Measurements from ENCODE around the gene GMDS. TPM values are rescaled to one million over a fixed set of nuclear protein-coding genes. Genes with fewer than 3 reads are reported as not detected.

GMDS gene
- total RNA-seq, 2 experiments from 2014 or later: 31.1 to 35.9 TPM

DNA sequence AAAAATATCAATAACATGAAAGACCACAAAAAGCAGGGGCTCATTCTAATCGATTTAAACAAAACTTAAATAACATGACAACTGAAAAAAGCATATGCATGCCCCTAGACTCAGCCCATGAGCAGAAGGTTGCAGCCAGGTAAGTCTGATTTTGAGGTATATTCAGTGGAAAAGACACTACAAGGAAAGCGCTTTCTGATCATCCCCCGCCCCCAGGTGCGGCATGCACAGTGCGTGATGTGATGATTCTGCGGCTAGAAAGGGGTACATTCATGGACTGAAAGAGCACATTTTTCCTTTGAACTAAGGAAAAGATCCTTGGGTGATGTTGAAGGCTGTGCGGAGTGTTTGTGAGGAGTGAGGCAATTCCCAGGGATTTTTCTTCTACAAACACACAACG is 652.6 kb downstream of the GMDS start:
- ChIA-PET POLR2A (no interaction called here), CTCF (interaction anchor here (0.7 to 0.9 kb wide), 3 partner anchors 21 to 1042 kb away, joined by 3 to 8 read pairs (median 4); no protein-coding TSS in a partner anchor)
- H3K27ac Mint-ChIP-seq: no peak overlapping the region
- no peaks in the 10 kb centered on the region for H3K36me3 Mint-ChIP-seq (ENCODE audit: low read depth)
- H3K4me3 Mint-ChIP-seq: no peak overlapping the region
- DNase-seq: no peak
- H3K4me1 Mint-ChIP-seq: peaks cover 8% of the 10 kb centered on the region
- H3K27me3 Mint-ChIP-seq: peaks cover 39% of the 10 kb centered on the region
- H3K9me3 Mint-ChIP-seq: no peaks in the 10 kb centered on the region

DNA sequence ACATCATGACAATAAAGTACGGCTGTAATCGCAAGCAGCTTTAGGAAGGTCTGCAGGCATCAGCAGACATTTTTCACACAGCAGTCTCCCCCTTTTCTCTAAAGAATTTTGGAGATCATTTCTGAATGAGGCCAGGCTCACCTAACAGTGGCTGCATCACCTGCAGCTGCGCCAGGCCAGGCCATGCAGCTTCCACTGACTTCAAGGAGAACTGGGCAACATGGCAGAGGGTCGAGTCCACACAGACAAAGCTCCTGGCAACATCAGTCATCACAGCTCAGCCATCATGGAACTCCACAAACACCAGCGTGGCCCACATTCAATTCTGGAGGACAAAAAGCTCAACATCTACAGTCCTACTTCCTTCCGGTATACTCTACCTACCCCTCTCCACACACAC is 653.5 kb downstream of the GMDS start:
- Mint-ChIP-seq H3K4me1 (peaks cover 8% of the 10 kb centered on the region), H3K9me3 (no peaks in the 10 kb centered on the region), H3K4me3 (no peak overlapping the region), H3K36me3 (ENCODE audit: low read depth) (no peaks in the 10 kb centered on the region), H3K27ac (no peak overlapping the region), H3K27me3 (peaks cover 32% of the 10 kb centered on the region)
- POLR2A ChIA-PET: no interaction called here
- DNase-seq: no peak
- CTCF ChIA-PET: interaction anchor here (0.7 to 0.9 kb wide), 4 partner anchors 13 to 1043 kb away, joined by 3 to 8 read pairs (median 4); no protein-coding TSS in a partner anchor

DNA sequence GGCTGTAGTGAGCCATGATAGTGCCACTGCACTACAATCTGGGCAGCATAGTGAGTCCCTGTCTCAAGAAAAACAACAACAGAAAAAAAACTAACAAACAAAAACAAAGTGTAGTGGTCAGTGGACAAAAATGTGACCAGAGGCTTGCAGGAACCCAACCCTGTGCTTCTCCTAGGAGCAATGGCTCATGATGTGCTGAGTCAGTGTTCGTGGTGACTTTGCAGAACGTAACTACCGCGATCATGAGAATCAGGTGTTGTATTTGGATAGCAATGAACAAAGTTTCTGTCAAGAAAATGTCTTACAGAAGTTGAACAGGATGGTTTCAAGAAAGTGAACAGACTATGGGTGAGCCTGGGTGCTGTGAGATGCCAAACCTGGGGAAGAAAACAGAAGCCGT is 654.2 kb downstream of the GMDS start:
- no peak overlapping the region for H3K27ac Mint-ChIP-seq
- ChIA-PET POLR2A (no interaction called here), CTCF (no interaction called here)
- no peaks in the 10 kb centered on the region for H3K36me3 Mint-ChIP-seq (ENCODE audit: low read depth)
- peaks cover 27% of the 10 kb centered on the region for H3K27me3 Mint-ChIP-seq
- H3K9me3 Mint-ChIP-seq: no peaks in the 10 kb centered on the region
- DNase-seq: no peak
- no peak overlapping the region for H3K4me3 Mint-ChIP-seq
- peaks cover 6% of the 10 kb centered on the region for H3K4me1 Mint-ChIP-seq

DNA sequence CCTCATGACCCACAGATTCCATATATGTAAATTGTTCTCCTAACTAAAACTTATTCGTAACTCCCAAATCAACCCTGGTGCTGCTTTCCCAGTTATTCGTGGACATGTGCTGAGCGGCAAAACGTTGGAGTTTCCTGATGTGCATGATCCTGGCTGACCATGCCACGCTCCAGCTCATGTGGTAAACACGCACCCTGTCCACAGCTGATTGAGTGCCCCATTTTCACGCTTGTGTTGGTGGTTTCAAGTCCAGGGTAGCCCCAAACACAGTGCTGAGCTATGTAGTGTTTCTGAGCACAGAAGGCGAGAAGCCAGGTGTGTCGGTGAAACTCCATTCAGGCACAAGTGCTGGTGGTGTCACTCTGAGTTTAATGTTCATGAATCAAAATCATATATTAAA is 654.8 kb downstream of the GMDS start:
- no peak for DNase-seq
- Mint-ChIP-seq H3K4me3 (no peak overlapping the region), H3K36me3 (ENCODE audit: low read depth) (no peaks in the 10 kb centered on the region), H3K9me3 (no peaks in the 10 kb centered on the region), H3K4me1 (peaks cover 2% of the 10 kb centered on the region), H3K27ac (no peak overlapping the region), H3K27me3 (peaks cover 25% of the 10 kb centered on the region)
- CTCF ChIA-PET: no interaction called here
- POLR2A ChIA-PET: no interaction called here

DNA sequence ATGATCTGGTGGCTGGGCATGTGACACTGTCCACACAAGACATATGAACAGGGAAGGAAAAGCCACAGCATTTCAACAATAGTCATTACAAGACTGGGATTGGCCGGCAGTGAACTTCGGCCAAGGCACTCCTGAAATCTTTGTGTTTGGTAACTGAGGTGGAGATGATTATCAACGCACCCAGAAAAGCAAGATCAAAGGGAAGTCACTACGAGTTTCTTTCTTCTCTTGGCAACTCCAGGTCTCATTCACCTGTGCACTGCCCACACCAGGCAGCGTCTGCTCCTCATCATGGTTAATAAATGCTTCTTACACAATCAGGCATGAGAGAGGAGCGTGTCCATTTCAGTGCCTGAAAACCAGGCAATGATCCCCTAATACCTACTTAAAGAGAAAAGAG is 656.2 kb downstream of the GMDS start:
- CTCF ChIA-PET: no interaction called here
- no peaks in the 10 kb centered on the region for H3K4me1 Mint-ChIP-seq

DNA sequence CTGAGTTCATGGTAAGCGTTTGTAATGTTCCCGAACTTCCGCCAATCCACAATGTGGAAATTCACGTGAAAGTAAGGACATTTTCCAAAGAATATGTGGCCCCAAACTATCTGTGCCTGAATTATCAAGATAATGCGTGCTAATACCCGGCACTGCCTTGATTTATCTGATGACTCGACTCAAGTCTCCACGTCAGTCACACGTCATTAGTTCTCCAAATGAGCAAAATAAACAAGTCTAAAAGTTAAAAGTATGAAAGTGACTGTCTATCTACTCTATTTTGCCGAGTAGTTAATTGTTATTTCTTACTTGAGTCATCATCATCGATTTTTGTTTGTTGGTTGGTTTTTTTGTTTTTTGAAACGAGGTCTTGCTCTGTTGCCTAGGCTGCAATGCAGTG is 657.4 kb downstream of the GMDS start:
- no peaks in the 10 kb centered on the region for H3K36me3 Mint-ChIP-seq (ENCODE audit: low read depth)

More for the DNA sequence above, 656.2 kb downstream of the GMDS start:
- POLR2A ChIA-PET: no interaction called here
- DNase-seq: no peak
- H3K27me3 Mint-ChIP-seq: peaks cover 22% of the 10 kb centered on the region
- no peaks in the 10 kb centered on the region for H3K36me3 Mint-ChIP-seq (ENCODE audit: low read depth)
- no peaks in the 10 kb centered on the region for H3K9me3 Mint-ChIP-seq
- H3K4me3 Mint-ChIP-seq: no peak overlapping the region
- H3K27ac Mint-ChIP-seq: no peak overlapping the region

DNA sequence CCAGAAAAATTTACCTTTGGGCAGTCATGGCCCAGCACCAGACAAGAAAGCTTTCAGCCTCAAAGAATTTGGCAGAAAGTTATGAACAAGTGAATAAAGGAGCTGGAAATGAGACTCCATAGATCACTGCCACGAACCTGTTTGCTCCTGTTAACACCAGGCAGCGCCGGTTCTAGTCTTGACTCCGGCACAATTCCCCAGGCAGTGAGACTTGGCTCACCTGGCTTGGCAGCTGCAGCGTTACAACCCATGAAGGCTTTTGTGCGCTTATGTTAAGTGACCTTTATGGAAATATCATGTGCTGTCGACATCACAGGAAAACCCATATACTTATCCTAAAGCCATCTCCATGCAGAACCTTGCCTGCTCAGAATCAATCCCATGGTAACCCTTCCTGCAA is 657.9 kb downstream of the GMDS start:
- CTCF ChIA-PET: no interaction called here
- Mint-ChIP-seq H3K27me3 (peaks cover 16% of the 10 kb centered on the region), H3K9me3 (no peaks in the 10 kb centered on the region), H3K4me3 (no peak overlapping the region), H3K36me3 (ENCODE audit: low read depth) (no peaks in the 10 kb centered on the region), H3K4me1 (no peaks in the 10 kb centered on the region), H3K27ac (no peak overlapping the region)
- no peak for DNase-seq
- POLR2A ChIA-PET: no interaction called here

More for the DNA sequence above, 657.4 kb downstream of the GMDS start:
- DNase-seq: no peak
- H3K4me1 Mint-ChIP-seq: no peaks in the 10 kb centered on the region
- H3K27me3 Mint-ChIP-seq: peaks cover 18% of the 10 kb centered on the region
- ChIA-PET CTCF (no interaction called here), POLR2A (no interaction called here)
- H3K27ac Mint-ChIP-seq: no peak overlapping the region
- no peaks in the 10 kb centered on the region for H3K9me3 Mint-ChIP-seq
- H3K4me3 Mint-ChIP-seq: no peak overlapping the region

DNA sequence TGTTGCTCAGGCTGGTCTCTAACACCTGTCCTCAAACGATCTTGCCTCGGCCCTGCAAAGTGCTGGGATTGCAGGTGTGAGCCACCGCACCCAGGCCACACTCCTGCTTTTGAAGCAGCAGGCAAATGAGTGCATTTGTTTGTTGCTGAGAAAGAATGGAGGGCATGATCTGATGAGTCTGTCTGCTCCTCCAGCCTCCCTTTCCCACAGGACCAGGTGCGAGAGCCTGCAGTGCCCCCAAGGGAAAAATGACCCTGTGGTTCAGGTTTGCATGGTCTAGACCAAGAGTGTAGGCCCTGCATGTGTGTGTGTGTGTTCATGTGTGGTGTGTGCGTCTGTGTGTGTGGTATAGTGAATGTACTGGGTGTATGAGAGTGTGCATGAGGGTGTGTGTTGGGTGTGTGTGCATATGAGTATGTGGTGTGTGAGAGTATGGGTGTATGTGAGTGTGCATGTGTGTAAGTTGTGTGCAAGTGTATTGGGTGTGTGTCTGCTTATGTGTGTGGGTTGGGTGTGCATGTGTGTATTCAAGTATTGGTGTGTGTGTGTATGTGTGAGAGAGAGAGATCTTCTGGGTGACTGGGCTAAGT is 658.4 kb downstream of the GMDS start:
- Mint-ChIP-seq H3K36me3 (ENCODE audit: low read depth) (no peaks in the 10 kb centered on the region), H3K27me3 (peaks cover 14% of the 10 kb centered on the region), H3K4me1 (no peaks in the 10 kb centered on the region), H3K9me3 (no peaks in the 10 kb centered on the region), H3K27ac (no peak overlapping the region), H3K4me3 (no peak overlapping the region)
- POLR2A ChIA-PET: no interaction called here
- DNase-seq: no peak
- CTCF ChIA-PET: no interaction called here

DNA sequence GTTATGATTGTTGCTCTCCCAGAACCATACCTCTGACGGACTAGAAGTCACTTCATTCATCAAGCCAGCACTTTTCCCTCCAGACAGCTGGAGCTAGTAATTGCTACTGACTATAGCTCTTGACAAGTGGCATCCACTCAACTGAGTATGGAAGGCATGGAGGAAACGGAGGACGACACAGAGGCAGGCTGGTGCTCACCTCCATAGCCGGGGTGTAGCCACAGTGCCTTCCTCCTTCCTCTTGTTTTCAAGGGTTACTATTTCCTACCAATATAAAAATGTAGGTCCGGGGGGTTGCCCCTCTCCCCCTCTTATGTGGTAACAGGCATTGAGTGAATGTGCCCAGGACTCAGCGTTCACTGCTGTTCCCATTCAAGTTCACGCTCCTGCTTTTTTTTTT is 659.1 kb downstream of the GMDS start:
- Mint-ChIP-seq H3K36me3 (ENCODE audit: low read depth) (no peaks in the 10 kb centered on the region), H3K4me3 (no peak overlapping the region), H3K27ac (no peak overlapping the region), H3K4me1 (no peaks in the 10 kb centered on the region), H3K27me3 (peaks cover 14% of the 10 kb centered on the region), H3K9me3 (no peaks in the 10 kb centered on the region)
- DNase-seq: no peak
- ChIA-PET POLR2A (no interaction called here), CTCF (no interaction called here)

DNA sequence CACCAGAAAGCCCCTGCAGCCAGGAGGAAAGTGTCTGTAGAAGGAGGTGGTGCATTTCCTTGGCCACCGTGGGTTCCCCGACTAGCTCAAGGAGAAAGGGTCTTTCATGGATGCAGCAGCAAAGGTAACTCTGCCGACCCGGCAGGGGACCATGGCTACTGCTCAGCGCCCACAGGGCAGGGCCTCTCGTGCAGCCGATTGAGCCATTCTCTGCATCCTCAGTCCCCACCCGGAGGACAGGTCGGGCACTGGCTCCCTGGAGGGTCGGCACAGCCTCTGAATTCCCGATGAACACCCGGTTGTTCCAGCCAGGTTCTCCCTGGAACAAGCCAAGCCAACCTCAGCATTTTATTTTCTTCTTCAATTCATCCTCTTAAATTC is 659.7 kb downstream of the GMDS start:
- no peaks in the 10 kb centered on the region for H3K36me3 Mint-ChIP-seq (ENCODE audit: low read depth)
- H3K4me3 Mint-ChIP-seq: no peak overlapping the region
- H3K27me3 Mint-ChIP-seq: peaks cover 14% of the 10 kb centered on the region
- CTCF ChIA-PET: no interaction called here
- H3K27ac Mint-ChIP-seq: no peak overlapping the region
- no peaks in the 10 kb centered on the region for H3K4me1 Mint-ChIP-seq
- no peaks in the 10 kb centered on the region for H3K9me3 Mint-ChIP-seq
- POLR2A ChIA-PET: no interaction called here
- no peak for DNase-seq

DNA sequence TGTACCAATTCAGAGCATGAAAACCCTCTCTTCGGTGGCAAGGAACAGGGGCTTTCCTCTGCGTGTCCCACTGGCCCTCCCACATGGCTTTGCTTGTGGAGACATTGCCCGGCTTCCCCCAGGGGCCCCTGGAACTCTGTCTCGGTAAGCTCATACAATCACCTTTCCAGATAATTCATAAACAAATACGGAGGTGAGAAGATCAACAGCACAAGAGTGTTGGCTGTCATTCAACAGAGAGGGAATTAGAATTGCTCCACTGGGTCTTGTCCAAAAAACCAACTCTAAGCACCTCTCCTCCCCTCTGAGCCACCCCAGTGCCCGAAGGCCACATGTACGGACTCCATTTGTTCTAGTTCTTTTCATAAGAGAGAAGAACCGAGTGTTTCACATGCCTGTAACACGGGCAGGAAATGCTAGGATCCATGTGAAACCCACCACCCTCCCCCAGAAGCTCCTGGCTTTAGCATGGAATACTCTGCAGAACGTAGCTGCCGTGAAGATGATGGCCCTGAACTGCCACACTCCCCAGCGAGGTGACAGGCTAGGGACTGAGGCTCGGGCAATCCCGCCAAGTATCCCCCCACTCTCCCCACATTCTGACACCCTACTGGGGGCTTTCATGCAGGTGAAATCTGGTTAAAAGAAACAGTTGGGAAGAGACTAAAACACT is 660.3 kb downstream of the GMDS start:
- H3K27ac Mint-ChIP-seq: no peak overlapping the region
- no peaks in the 10 kb centered on the region for H3K36me3 Mint-ChIP-seq (ENCODE audit: low read depth)
- no peak for DNase-seq
- no peak overlapping the region for H3K4me3 Mint-ChIP-seq
- ChIA-PET POLR2A (no interaction called here), CTCF (no interaction called here)
- no peaks in the 10 kb centered on the region for H3K9me3 Mint-ChIP-seq
- no peaks in the 10 kb centered on the region for H3K4me1 Mint-ChIP-seq
- H3K27me3 Mint-ChIP-seq: peaks cover 13% of the 10 kb centered on the region

DNA sequence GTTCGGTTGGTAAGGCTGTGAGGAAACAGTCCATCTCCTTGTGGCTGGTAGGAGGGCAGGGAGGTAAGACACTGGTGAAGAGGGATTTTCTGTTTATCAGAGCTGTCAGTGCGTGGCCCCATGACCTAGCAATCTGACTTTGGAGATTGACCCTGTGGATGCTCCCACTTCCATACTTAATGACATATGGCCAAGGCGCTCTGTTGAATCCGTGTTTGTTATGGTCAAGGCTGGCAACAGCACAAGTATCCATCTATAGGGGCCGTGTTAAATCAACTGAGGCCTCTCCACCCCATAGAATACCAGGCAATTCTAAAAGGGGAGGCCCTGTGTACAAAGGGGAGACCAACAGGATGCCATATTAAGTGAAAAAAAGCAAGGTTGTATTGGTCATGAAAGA is 661.3 kb downstream of the GMDS start:
- H3K4me1 Mint-ChIP-seq: no peaks in the 10 kb centered on the region
- POLR2A ChIA-PET: no interaction called here
- DNase-seq: no peak
- H3K4me3 Mint-ChIP-seq: no peak overlapping the region
- H3K27me3 Mint-ChIP-seq: peaks cover 9% of the 10 kb centered on the region
- CTCF ChIA-PET: no interaction called here
- H3K27ac Mint-ChIP-seq: no peak overlapping the region
- H3K9me3 Mint-ChIP-seq: no peaks in the 10 kb centered on the region
- no peaks in the 10 kb centered on the region for H3K36me3 Mint-ChIP-seq (ENCODE audit: low read depth)

DNA sequence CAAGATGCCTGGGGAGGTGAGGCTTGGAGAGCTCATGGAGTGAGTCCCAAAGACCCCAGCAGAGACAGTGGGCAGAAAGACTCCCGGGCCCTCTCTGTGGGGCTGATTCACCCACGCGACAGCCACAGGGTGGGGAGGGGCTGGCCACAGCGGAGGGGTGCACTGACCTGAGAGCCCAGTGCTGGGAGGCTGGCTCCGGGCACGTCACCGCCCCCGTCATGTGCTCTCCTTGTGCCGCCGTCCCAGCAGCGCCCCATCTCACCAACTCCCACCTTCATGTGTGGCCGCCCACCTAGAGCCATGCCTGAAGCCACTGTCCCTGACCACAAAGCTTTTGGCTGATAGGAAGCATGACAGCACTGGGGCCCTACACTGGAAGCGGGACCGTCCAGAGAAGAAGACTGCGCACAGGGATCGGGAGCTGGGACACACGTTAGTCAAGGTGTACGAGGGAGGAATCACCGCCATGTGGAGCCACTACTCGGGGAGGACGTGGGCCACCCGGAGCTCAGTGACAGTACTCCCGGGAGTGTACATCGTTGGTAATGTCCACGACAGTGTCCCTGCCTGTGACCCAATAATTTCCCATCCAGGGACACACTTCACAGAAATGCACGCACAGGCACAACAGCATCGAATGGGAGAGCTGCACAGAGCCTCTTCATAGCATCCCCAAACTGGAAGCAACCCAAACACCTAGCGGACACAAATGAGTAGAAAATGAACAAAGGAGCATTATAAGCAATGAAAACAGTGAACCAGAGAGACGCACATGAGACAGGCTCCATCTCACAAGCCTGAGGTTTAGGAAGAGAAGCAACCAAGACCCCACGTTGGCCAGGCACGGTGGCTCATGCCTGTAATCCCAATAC is 664.0 kb downstream of the GMDS start:
- no peaks in the 10 kb centered on the region for H3K36me3 Mint-ChIP-seq (ENCODE audit: low read depth)
- H3K27ac Mint-ChIP-seq: no peak overlapping the region
- H3K4me1 Mint-ChIP-seq: no peaks in the 10 kb centered on the region
- ChIA-PET POLR2A (no interaction called here), CTCF (interaction anchor here (1.1 kb wide), 1 partner anchor 1053 kb away, joined by 4 read pairs; no protein-coding TSS in a partner anchor)
- H3K4me3 Mint-ChIP-seq: no peak overlapping the region
- no peaks in the 10 kb centered on the region for H3K9me3 Mint-ChIP-seq
- DNase-seq: no peak
- peaks cover 5% of the 10 kb centered on the region for H3K27me3 Mint-ChIP-seq
